ENCODE data around the gene TRDN. TPM values are rescaled to one million over a fixed set of nuclear protein-coding genes. Genes with fewer than 3 reads are reported as not detected.

The TRDN gene
- total RNA-seq, 1 experiment from 2014 or later: 10.4 TPM

DNA sequence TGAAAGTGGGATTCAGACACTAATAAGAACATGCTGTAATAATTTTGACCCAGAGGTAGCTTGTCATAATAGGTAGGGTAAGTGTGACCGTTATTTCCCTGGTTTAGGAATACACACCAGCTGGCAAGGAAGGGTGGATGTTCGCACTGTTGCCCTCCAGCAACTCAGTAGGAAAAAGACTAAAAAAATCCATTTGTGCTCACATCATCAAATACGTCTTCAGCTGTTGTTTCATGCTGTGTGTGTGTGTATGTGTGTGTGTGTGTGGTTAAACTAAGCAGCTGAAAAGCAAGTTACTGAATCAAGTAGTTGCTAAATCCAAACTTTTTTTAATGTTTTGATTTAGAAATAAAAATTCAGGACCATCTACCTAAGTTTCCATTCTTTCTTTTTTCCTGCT lies 218.7 kb downstream of the TRDN start:
- Histone ChIP-seq H4K91ac (ENCODE audit: insufficient read length, low read depth, low read length) (no peak overlapping the region), H4K8ac (replicated peaks; ENCODE audit: insufficient read length, low read depth, low read length) (no peak overlapping the region), H3K27me3 (ENCODE audit: insufficient read depth, low read length) (no peaks in the 10 kb centered on the region), H2BK12ac (ENCODE audit: insufficient read length, low read depth, low read length) (no peak overlapping the region), H2AFZ (ENCODE audit: low read length) (no peak overlapping the region), H3K18ac (ENCODE audit: insufficient read length, low read depth, low read length) (no peak overlapping the region), H4K5ac (ENCODE audit: insufficient read length, low read depth, low read length) (no peak overlapping the region), H2BK5ac (ENCODE audit: insufficient read length, low read length) (no peak overlapping the region), H3K79me2 (ENCODE audit: insufficient read depth, low read length) (no peaks in the 10 kb centered on the region), H3K23ac (ENCODE audit: insufficient read length, low read depth, low read length) (no peak overlapping the region), H3K23me2 (ENCODE audit: insufficient read length, low read depth, low read length, poor library complexity, severe bottlenecking) (no peaks in the 10 kb centered on the region), H3K79me1 (ENCODE audit: insufficient read depth, low read depth, low read length, poor library complexity, severe bottlenecking) (no peaks in the 10 kb centered on the region), H2AK5ac (ENCODE audit: insufficient read length, low read length) (no peak overlapping the region), H3K4ac (ENCODE audit: low read depth, low read length) (no peak overlapping the region), H3K27ac (ENCODE audit: insufficient read length, low read depth, low read length) (no peak overlapping the region), H2BK120ac (ENCODE audit: low read depth, low read length, poor library complexity, severe bottlenecking) (no peak overlapping the region), H4K20me1 (ENCODE audit: control insufficient read depth, insufficient read depth, insufficient read length) (no peaks in the 10 kb centered on the region), H3K14ac (ENCODE audit: insufficient read depth, low read length) (no peak overlapping the region), H2BK20ac (ENCODE audit: low read depth, low read length, poor library complexity, severe bottlenecking) (no peak overlapping the region), H3T11ph (ENCODE audit: low read length) (no peak overlapping the region), H3K56ac (ENCODE audit: insufficient read length, low read depth, low read length) (no peak overlapping the region), H3K9ac (ENCODE audit: extremely low read depth, insufficient read length, low read length) (no peak overlapping the region), H3K9me3 (ENCODE audit: control insufficient read depth, low read depth, low read length) (no peaks in the 10 kb centered on the region), H3K4me1 (ENCODE audit: insufficient read depth, low read length) (peaks cover 5% of the 10 kb centered on the region; the same call in 1 of the 2 replicates), H3K4me2 (ENCODE audit: insufficient read depth, insufficient read length, low read length) (no peak overlapping the region), H2BK15ac (ENCODE audit: low read depth, low read length) (no peak overlapping the region)
- Mint-ChIP-seq H3K9me3 (no peaks in the 10 kb centered on the region), H3K4me3 (no peak overlapping the region), H3K36me3 (ENCODE audit: insufficient read depth in 1 of 3, low read depth in 3 of 3) (no peaks in the 10 kb centered on the region), H3K27me3 (ENCODE audit: low read depth) (no peaks in the 10 kb centered on the region), H3K4me1 (peaks cover 14 to 25% of the 10 kb centered on the region in 2 experiments), H3K27ac (no peak overlapping the region)
- TF ChIP-seq CTCF (conservative IDR thresholded peaks at IDR 0.05): no peak
- no peak for DNase-seq
- WGBS (ENCODE audit: extremely low coverage, insufficient read length, low lambda C conversion rate): no CpG with 5 or more reads among the region's 3 CpGs
